Measurements from ENCODE around the gene CHIC2. TPM values are rescaled to one million over a fixed set of nuclear protein-coding genes. Genes with fewer than 3 reads are reported as not detected.

CHIC2 gene
- total and polyA plus RNA-seq, 3 donors from 2014 or later: 83.4 to 129 (median 113) TPM

DNA sequence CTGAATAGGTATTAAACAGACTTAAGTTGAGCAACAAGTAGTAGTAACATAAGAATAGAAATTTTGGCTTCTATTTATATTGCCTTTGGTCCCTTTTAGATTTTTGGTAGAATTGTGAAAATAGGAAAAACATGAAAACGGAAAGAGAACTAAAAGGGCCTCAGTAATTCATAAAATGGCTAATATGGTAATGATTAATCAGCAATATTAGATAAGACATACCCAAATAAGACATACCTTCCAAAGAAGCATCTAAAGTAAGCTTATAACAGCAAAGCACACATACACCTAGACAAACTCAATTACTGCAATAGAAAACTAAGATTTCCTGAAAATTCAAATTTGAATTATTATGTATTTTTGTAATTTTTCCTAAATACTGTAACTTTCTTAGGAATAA lies 46.4 kb downstream of the CHIC2 start:
- H3K27me3 ChIP-seq: no peaks in the 10 kb centered on the region
- no peaks in the 10 kb centered on the region for H3K9me3 ChIP-seq
- intact Hi-C loops (cut with DNase I; ENCODE audit: low total_unique reads): no loop called here
- H3K36me3 ChIP-seq (ENCODE audit: low read depth, missing control alignments): no peaks in the 10 kb centered on the region
- WGBS, 2 donors: 84 to 90% methylated on average over 1 of the region's 1 CpG
- H3K4me3 ChIP-seq: no peak overlapping the region
- no peak for TF ChIP-seq POLR2A (IDR thresholded peaks at IDR 0.05)
- TF ChIP-seq, protein P1, sequence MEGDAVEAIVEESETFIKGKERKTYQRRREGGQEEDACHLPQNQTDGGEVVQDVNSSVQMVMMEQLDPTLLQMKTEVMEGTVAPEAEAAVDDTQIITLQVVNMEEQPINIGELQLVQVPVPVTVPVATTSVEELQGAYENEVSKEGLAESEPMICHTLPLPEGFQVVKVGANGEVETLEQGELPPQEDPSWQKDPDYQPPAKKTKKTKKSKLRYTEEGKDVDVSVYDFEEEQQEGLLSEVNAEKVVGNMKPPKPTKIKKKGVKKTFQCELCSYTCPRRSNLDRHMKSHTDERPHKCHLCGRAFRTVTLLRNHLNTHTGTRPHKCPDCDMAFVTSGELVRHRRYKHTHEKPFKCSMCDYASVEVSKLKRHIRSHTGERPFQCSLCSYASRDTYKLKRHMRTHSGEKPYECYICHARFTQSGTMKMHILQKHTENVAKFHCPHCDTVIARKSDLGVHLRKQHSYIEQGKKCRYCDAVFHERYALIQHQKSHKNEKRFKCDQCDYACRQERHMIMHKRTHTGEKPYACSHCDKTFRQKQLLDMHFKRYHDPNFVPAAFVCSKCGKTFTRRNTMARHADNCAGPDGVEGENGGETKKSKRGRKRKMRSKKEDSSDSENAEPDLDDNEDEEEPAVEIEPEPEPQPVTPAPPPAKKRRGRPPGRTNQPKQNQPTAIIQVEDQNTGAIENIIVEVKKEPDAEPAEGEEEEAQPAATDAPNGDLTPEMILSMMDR (IDR thresholded peaks at IDR 0.05): no peak
- H3K4me1 ChIP-seq: no peaks in the 10 kb centered on the region
- no peak for DNase-seq
- no peak overlapping the region for H3K27ac ChIP-seq

DNA sequence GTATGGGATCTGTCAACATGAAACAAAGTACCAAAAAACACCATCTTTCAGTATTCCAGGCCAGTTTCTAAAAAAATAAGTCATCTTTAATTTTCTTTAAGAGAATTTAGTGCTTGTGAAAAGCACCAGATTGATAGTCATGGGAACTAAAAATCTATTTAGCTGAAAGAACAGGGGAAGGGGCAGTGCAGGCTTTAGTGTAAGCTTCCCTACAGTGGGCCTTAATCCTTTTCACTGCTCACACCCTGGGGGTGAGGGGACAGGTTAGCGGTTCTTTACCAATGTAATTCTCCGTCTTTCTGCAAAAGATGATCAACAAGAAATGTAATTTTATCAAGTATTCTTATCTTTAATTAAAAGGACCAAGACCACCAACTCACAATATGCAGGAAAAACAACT lies 47.1 kb downstream of the CHIC2 start:
- 93 to 95% methylated on average over 2 of the region's 2 CpGs for WGBS, 2 donors
- H3K27ac ChIP-seq: no peak overlapping the region
- H3K4me1 ChIP-seq: no peaks in the 10 kb centered on the region
- H3K36me3 ChIP-seq (ENCODE audit: low read depth, missing control alignments): no peaks in the 10 kb centered on the region
- H3K4me3 ChIP-seq: no peak overlapping the region
- H3K9me3 ChIP-seq: no peaks in the 10 kb centered on the region
- no peaks in the 10 kb centered on the region for H3K27me3 ChIP-seq
- TF ChIP-seq POLR2A (IDR thresholded peaks at IDR 0.05): no peak
- DNase-seq: no peak
- intact Hi-C loops (cut with DNase I; ENCODE audit: low total_unique reads): no loop called here

- no peak for DNase-seq
- Histone ChIP-seq H3K4me3 (no peak overlapping the region), H3K9me3 (no peaks in the 10 kb centered on the region), H3K27me3 (no peaks in the 10 kb centered on the region), H3K27ac (no peak overlapping the region), H3K4me1 (no peaks in the 10 kb centered on the region), H3K36me3 (ENCODE audit: low read depth, missing control alignments) (no peaks in the 10 kb centered on the region)
- 66 to 74% methylated on average over 1 of the region's 1 CpG for WGBS, 2 donors
- TF ChIP-seq, protein P1 (IDR thresholded peaks at IDR 0.05): no peak
- no peak for TF ChIP-seq POLR2A (IDR thresholded peaks at IDR 0.05)
- intact Hi-C loops (cut with DNase I; ENCODE audit: low total_unique reads): no loop called here
These were observed 47.9 kb downstream of the CHIC2 start for GRCh38 chr4:54016504-54016903.

GRCh38 chr4:54015423-54016030 lies 48.9 kb downstream of the CHIC2 start:
- H3K27ac ChIP-seq: no peak overlapping the region
- 69 to 76% methylated on average over 10 of the region's 10 CpGs for WGBS, 2 donors
- intact Hi-C loops (cut with DNase I; ENCODE audit: low total_unique reads): no loop called here
- no peaks in the 10 kb centered on the region for H3K36me3 ChIP-seq (ENCODE audit: low read depth, missing control alignments)
- no peaks in the 10 kb centered on the region for H3K27me3 ChIP-seq
- H3K9me3 ChIP-seq: no peaks in the 10 kb centered on the region
- no peak for DNase-seq
- no peak overlapping the region for H3K4me3 ChIP-seq
- H3K4me1 ChIP-seq: no peaks in the 10 kb centered on the region
- TF ChIP-seq, protein P1 (IDR thresholded peaks at IDR 0.05): no peak
- TF ChIP-seq POLR2A (IDR thresholded peaks at IDR 0.05): no peak

GRCh38 chr4:54014666-54015160 lies 49.7 kb downstream of the CHIC2 start:
- no peak overlapping the region for H3K27ac ChIP-seq
- intact Hi-C loops (cut with DNase I; ENCODE audit: low total_unique reads): no loop called here
- WGBS, 2 donors: 97 to 98% methylated on average over 1 of the region's 1 CpG
- H3K4me1 ChIP-seq: no peaks in the 10 kb centered on the region
- TF ChIP-seq POLR2A (IDR thresholded peaks at IDR 0.05): no peak
- TF ChIP-seq, protein P1 (IDR thresholded peaks at IDR 0.05): no peak
- no peaks in the 10 kb centered on the region for H3K9me3 ChIP-seq
- no peak for DNase-seq
- no peak overlapping the region for H3K4me3 ChIP-seq
- H3K36me3 ChIP-seq (ENCODE audit: low read depth, missing control alignments): no peaks in the 10 kb centered on the region
- H3K27me3 ChIP-seq: no peaks in the 10 kb centered on the region
